Neural cell (in vitro differentiated cells): ENCODE results near the gene CDC16. TPM values are rescaled to one million over a fixed set of nuclear protein-coding genes. Genes with fewer than 3 reads are reported as not detected.

Source experiments
- H2AFZ ChIP-seq: fragments of 200-600, 300-800 bp; sonication (generic), shearing (Covaris generic); 2 replicates; pipeline ENCODE4 v1.6.0; 2014; ENCODE audit warnings: low read depth, mild to moderate bottlenecking, antibody characterized with exemption, low read length, moderate library complexity
- H3F3A ChIP-seq: fragments of 200-600 bp; shearing (Covaris generic); 2 replicates; pipeline ENCODE4 v1.6.1; 2016; ENCODE audit warnings: mild to moderate bottlenecking, moderate library complexity, mixed read lengths, antibody characterized with exemption, low read length; ENCODE audit not compliant: insufficient read depth, poor library complexity, severe bottlenecking
- H3K27ac ChIP-seq: fragments of 200-600, 300-800 bp; sonication (generic), shearing (Covaris generic); 2 replicates; pipeline ENCODE4 v1.5.1; 2014; ENCODE audit warnings: mild to moderate bottlenecking, low read length, moderate library complexity
- H3K27me3 ChIP-seq: fragments of 300-800, 200-600 bp; sonication (generic), shearing (Covaris generic); 2 replicates; pipeline ENCODE4 v1.6.0; 2014; ENCODE audit warnings: mild to moderate bottlenecking, low read depth, low read length, moderate library complexity; ENCODE audit not compliant: insufficient read depth
- H3K36me3 ChIP-seq: fragments of 300-800, 200-600 bp; sonication (generic), shearing (Covaris generic); 2 replicates; pipeline ENCODE4 v1.5.1; 2014; ENCODE audit warnings: mild to moderate bottlenecking, antibody characterized with exemption, low read length, moderate library complexity; ENCODE audit not compliant: insufficient read depth
- H3K4me2 ChIP-seq: fragments of 300-800, 200-600 bp; sonication (generic), shearing (Covaris generic); 2 replicates; pipeline ENCODE4 v1.6.0; 2014; ENCODE audit warnings: mild to moderate bottlenecking, low read length
- H3K4me3 ChIP-seq: fragments of 300-800, 200-600 bp; sonication (generic), shearing (Covaris generic); 2 replicates; pipeline ENCODE4 v1.5.1; 2014; ENCODE audit warnings: mild to moderate bottlenecking, low read length, moderate library complexity
- H3K79me2 ChIP-seq: fragments of 200-600 bp; shearing (Covaris generic); replicated peaks from 2 replicates; pipeline ENCODE4 v1.6.0; 2014; ENCODE audit warnings: mild to moderate bottlenecking, low read length, moderate library complexity; ENCODE audit not compliant: insufficient read depth
- H3K9ac ChIP-seq: fragments of 300-800, 200-600 bp; sonication (generic), shearing (Covaris generic); 2 replicates; pipeline ENCODE4 v1.6.1; 2016; ENCODE audit warnings: mild to moderate bottlenecking, low read length, mixed read lengths
- H3K9me2 ChIP-seq: fragments of 200-600 bp; shearing (Covaris generic); 2 replicates; pipeline ENCODE4 v1.6.1; 2016; ENCODE audit warnings: mild to moderate bottlenecking, low read length, mixed read lengths; ENCODE audit not compliant: insufficient read depth
- H3K9me3 ChIP-seq: fragments of 200-600, 300-800 bp; sonication (generic), shearing (Covaris generic); 2 replicates; pipeline ENCODE4 v1.6.1; 2016; ENCODE audit warnings: mild to moderate bottlenecking, mixed run types, low read length, moderate library complexity, mixed read lengths
- H4K20me1 ChIP-seq: fragments of 200-600 bp; shearing (Covaris generic); 2 replicates; pipeline ENCODE4 v1.6.1; 2016; ENCODE audit warnings: mild to moderate bottlenecking, mixed run types; ENCODE audit not compliant: insufficient read depth
- EP300 ChIP-seq: fragments of 450-650 bp; conservative IDR thresholded peaks from 2 replicates; pipeline ENCODE4 v1.6.1; 2014; ENCODE audit warnings: antibody characterized with exemption, mild to moderate bottlenecking, moderate library complexity; ENCODE audit not compliant: poor library complexity, severe bottlenecking
- EZH2 ChIP-seq: fragments of 200-600, 300-800 bp; shearing (Covaris generic), sonication (generic); IDR thresholded peaks from 2 replicates; pipeline ENCODE4 v1.6.1; 2014; ENCODE audit warnings: antibody characterized with exemption, low read length, borderline replicate concordance, mild to moderate bottlenecking; ENCODE audit not compliant: insufficient read depth, poor library complexity, severe bottlenecking
- MXI1 ChIP-seq: fragments of 450-650 bp; conservative IDR thresholded peaks from 2 replicates; pipeline ENCODE4 v1.6.1; 2014; ENCODE audit warnings: antibody characterized with exemption, mild to moderate bottlenecking; ENCODE audit not compliant: poor library complexity, severe bottlenecking
- POLR2AphosphoS5 ChIP-seq: IDR thresholded peaks from 2 replicates; pipeline ENCODE4 v1.6.1; 2012
- RAD21 ChIP-seq: fragments of 450-650 bp; conservative IDR thresholded peaks from 2 replicates; pipeline ENCODE4 v1.6.1; 2014; ENCODE audit warnings: antibody characterized with exemption, mild to moderate bottlenecking, moderate library complexity
- SMC3 ChIP-seq: fragments of 450-650 bp; conservative IDR thresholded peaks from 2 replicates; pipeline ENCODE4 v1.6.1; 2014; ENCODE audit warnings: antibody characterized with exemption, mild to moderate bottlenecking, moderate library complexity; ENCODE audit not compliant: poor library complexity
- TAF1 ChIP-seq: IDR thresholded peaks from 2 replicates; pipeline ENCODE4 v1.6.1; 2012; ENCODE audit warnings: low read depth
- polyA plus RNA-seq: library from polyadenylated mRNA; depleted of rRNA; stranded (reverse); fragments of >200 nt; gene quantifications from 2 replicates; pipeline ENCODE4 v1.2.3, GENCODE V29; 2014
- TF ChIP-seq, protein P1 (sequence below): IDR thresholded peaks from 2 replicates; pipeline ENCODE4 v1.6.1; 2012; ENCODE audit warnings: borderline replicate concordance
- TF ChIP-seq, protein P2 (sequence below): fragments of 450-650 bp; IDR thresholded peaks from 2 replicates; pipeline ENCODE4 v1.5.1; 2014; ENCODE audit warnings: antibody characterized with exemption, mild to moderate bottlenecking, moderate library complexity; ENCODE audit not compliant: poor library complexity, severe bottlenecking

Gene CDC16
- polyA plus RNA-seq, 1 donor from 2014 or later, result 78.4 TPM

DNA sequence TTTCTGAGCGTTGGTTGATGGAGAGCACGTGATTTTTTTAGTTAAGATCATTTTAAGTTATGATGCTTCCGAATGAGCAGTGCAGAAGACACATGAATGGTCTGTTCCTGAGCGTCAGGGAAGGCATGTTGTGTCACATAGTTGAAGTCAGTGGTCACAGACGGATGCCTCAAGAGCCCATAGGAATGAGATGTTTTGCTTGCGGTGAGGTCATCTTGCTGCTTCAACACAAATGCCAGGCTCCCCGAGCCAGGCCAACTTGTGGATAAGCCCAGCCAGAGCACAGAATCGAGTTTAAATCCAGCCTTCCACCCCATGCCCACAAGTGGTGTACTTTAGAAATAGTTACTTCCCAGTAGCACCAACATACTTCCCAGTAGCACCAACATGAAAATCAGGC is 52.1 kb downstream of the CDC16 start:
- Histone ChIP-seq H3K27ac (no peak overlapping the region), H3K36me3 (no peaks in the 10 kb centered on the region), H3K4me2 (no peak overlapping the region), H3K9ac (no peak overlapping the region), H3K4me3 (no peak overlapping the region), H3K9me3 (no peaks in the 10 kb centered on the region), H3F3A (peaks cover 3% of the 10 kb centered on the region), H3K79me2 (peaks cover 29% of the 10 kb centered on the region), H4K20me1 (no peaks in the 10 kb centered on the region), H2AFZ (no peak overlapping the region), H3K27me3 (no peaks in the 10 kb centered on the region), H3K9me2 (no peaks in the 10 kb centered on the region)
- TF ChIP-seq, protein P1, sequence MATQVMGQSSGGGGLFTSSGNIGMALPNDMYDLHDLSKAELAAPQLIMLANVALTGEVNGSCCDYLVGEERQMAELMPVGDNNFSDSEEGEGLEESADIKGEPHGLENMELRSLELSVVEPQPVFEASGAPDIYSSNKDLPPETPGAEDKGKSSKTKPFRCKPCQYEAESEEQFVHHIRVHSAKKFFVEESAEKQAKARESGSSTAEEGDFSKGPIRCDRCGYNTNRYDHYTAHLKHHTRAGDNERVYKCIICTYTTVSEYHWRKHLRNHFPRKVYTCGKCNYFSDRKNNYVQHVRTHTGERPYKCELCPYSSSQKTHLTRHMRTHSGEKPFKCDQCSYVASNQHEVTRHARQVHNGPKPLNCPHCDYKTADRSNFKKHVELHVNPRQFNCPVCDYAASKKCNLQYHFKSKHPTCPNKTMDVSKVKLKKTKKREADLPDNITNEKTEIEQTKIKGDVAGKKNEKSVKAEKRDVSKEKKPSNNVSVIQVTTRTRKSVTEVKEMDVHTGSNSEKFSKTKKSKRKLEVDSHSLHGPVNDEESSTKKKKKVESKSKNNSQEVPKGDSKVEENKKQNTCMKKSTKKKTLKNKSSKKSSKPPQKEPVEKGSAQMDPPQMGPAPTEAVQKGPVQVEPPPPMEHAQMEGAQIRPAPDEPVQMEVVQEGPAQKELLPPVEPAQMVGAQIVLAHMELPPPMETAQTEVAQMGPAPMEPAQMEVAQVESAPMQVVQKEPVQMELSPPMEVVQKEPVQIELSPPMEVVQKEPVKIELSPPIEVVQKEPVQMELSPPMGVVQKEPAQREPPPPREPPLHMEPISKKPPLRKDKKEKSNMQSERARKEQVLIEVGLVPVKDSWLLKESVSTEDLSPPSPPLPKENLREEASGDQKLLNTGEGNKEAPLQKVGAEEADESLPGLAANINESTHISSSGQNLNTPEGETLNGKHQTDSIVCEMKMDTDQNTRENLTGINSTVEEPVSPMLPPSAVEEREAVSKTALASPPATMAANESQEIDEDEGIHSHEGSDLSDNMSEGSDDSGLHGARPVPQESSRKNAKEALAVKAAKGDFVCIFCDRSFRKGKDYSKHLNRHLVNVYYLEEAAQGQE, result no peak
- TF ChIP-seq, protein P2, sequence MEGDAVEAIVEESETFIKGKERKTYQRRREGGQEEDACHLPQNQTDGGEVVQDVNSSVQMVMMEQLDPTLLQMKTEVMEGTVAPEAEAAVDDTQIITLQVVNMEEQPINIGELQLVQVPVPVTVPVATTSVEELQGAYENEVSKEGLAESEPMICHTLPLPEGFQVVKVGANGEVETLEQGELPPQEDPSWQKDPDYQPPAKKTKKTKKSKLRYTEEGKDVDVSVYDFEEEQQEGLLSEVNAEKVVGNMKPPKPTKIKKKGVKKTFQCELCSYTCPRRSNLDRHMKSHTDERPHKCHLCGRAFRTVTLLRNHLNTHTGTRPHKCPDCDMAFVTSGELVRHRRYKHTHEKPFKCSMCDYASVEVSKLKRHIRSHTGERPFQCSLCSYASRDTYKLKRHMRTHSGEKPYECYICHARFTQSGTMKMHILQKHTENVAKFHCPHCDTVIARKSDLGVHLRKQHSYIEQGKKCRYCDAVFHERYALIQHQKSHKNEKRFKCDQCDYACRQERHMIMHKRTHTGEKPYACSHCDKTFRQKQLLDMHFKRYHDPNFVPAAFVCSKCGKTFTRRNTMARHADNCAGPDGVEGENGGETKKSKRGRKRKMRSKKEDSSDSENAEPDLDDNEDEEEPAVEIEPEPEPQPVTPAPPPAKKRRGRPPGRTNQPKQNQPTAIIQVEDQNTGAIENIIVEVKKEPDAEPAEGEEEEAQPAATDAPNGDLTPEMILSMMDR, result no peak
- TF ChIP-seq EZH2 (no peak), RAD21 (no peak), TAF1 (no peak), SMC3 (no peak), POLR2AphosphoS5 (no peak), MXI1 (no peak)

GRCh38 chr13:114288157-114288591 is 53.5 kb downstream of the CDC16 start:
- Histone ChIP-seq H3K9me3 (no peaks in the 10 kb centered on the region), H4K20me1 (no peaks in the 10 kb centered on the region), H3K9me2 (no peaks in the 10 kb centered on the region), H3K9ac (no peak overlapping the region), H3K4me3 (no peak overlapping the region), H3K27ac (no peak overlapping the region), H2AFZ (no peak overlapping the region), H3K27me3 (no peaks in the 10 kb centered on the region), H3K79me2 (peaks cover 20% of the 10 kb centered on the region), H3F3A (no peaks in the 10 kb centered on the region), H3K4me2 (no peak overlapping the region), H3K36me3 (no peaks in the 10 kb centered on the region)
- TF ChIP-seq SMC3 (no peak), TAF1 (no peak), RAD21 (no peak), EP300 (no peak), POLR2AphosphoS5 (no peak), MXI1 (no peak)
- TF ChIP-seq, protein P2, result no peak
- TF ChIP-seq, protein P1, result no peak
